NCI-H2227 (cell line): ENCODE data around the gene TSPAN32.

ENCODE experiments used
- DNase-seq: peaks from one replicate; lab custom pipeline; 2025; ENCODE audit not compliant: unreplicated experiment; lab: John Stamatoyannopoulos, UW

TSPAN32 gene

GRCh38 chr11:2302896-2303626, 1.2 kb downstream of the TSPAN32 start:
- no peak for DNase-seq

- DNase-seq: no peak
Measured at GRCh38 chr11:2303627-2304505, 2.1 kb downstream of the TSPAN32 start.

- DNase-seq: no peak
Measured at GRCh38 chr11:2304506-2305139, 2.8 kb downstream of the TSPAN32 start.

GRCh38 chr11:2305140-2305778, 3.4 kb downstream of the TSPAN32 start:
- peak; percentile 67 for DNase-seq

- DNase-seq: no peak
Measured at GRCh38 chr11:2305788-2306451, 4.1 kb downstream of the TSPAN32 start.

GRCh38 chr11:2306452-2306823, 4.6 kb downstream of the TSPAN32 start:
- DNase-seq: no peak

- DNase-seq: no peak
Measured at GRCh38 chr11:2306877-2307500, 5.2 kb downstream of the TSPAN32 start.

- DNase-seq: no peak
Measured at GRCh38 chr11:2307501-2308331, 5.9 kb downstream of the TSPAN32 start.

GRCh38 chr11:2308713-2309112, 6.9 kb downstream of the TSPAN32 start:
- no peak for DNase-seq

- DNase-seq: no peak
Measured at GRCh38 chr11:2309251-2310072, 7.6 kb downstream of the TSPAN32 start.

GRCh38 chr11:2310073-2310785, 8.4 kb downstream of the TSPAN32 start:
- no peak for DNase-seq

GRCh38 chr11:2310786-2311352, 9.1 kb downstream of the TSPAN32 start:
- no peak for DNase-seq

- DNase-seq: peak; percentile 41
Measured at GRCh38 chr11:2311353-2312133, 9.7 kb downstream of the TSPAN32 start.

- DNase-seq: no peak
Measured at GRCh38 chr11:2312232-2313042, 10.6 kb downstream of the TSPAN32 start.

- no peak for DNase-seq
Measured at GRCh38 chr11:2313051-2313951, 11.5 kb downstream of the TSPAN32 start.
